Muscle of leg (tissue), 16 donors: ENCODE results near the gene ZNF383. TPM values are rescaled to one million over a fixed set of nuclear protein-coding genes. Genes with fewer than 3 reads are reported as not detected.
"Not testable (repeated sequence)": the region's sequence is repeated elsewhere in the genome, so short reads cannot be mapped to it uniquely, and the experiment has no call there.

ENCODE experiments used
- DNase-seq: peaks from one replicate; pipeline ENCODE4 v3.0.0; 2013
- H3K27ac ChIP-seq: one replicate; pipeline ENCODE4 v1.5.1; 2013; ENCODE audit warnings: mild to moderate bottlenecking, low read length, control low read depth
- H3K27me3 ChIP-seq: one replicate; pipeline ENCODE4 v1.6.1; 2013; ENCODE audit warnings: low read length; ENCODE audit not compliant: control insufficient read depth, insufficient read depth
- H3K36me3 ChIP-seq: one replicate; pipeline ENCODE4 v1.6.1; 2013; ENCODE audit warnings: low read length; ENCODE audit not compliant: control insufficient read depth, insufficient read depth
- H3K4me1 ChIP-seq: one replicate; pipeline ENCODE4 v1.6.1; 2013; ENCODE audit warnings: low read length; ENCODE audit not compliant: control insufficient read depth, insufficient read depth
- H3K4me3 ChIP-seq: one replicate; pipeline ENCODE4 v1.5.1; 2013; ENCODE audit warnings: low read length, control low read depth
- H3K9me3 ChIP-seq: replicated peaks from 2 replicates; pipeline ENCODE4 v1.6.1; 2013; ENCODE audit warnings: low read depth, low read length; ENCODE audit not compliant: control insufficient read depth
- WGBS: methylation state at CpG from one replicate; pipeline ENCODE4 v1.1.5; 2013; ENCODE audit warnings: missing lambda C conversion rate; ENCODE audit not compliant: insufficient coverage; 5-methylcytosine and 5-hydroxymethylcytosine counted together
- long read RNA-seq, 11 donors: transcript quantifications; one replicate each; lab custom pipeline, GENCODE V29; 2026
- polyA plus RNA-seq, 8 donors: library from polyadenylated mRNA; unstranded; fragments of 120-200 nt; gene quantifications; one replicate each; pipeline versions ENCODE4 v1.2.1 to v1.2.3, GENCODE V29; 2013; ENCODE audit warnings: inconsistent platforms in 1 of 8, low replicate concordance in 1 of 8; ENCODE audit not compliant: insufficient read length in 8 of 8, insufficient read depth in 1 of 8
- total RNA-seq: library from RNA; stranded (reverse); fragments of 120-200 nt; gene quantifications from one replicate; pipeline ENCODE4 v1.2.4, GENCODE V29; 2013

ZNF383 gene
- 12.5 TPM for total RNA-seq
- 10 to 100 TPM in 2 of 8 donors, 1 to 10 TPM in 6; 6.8 to 10.9 (median 8.8) TPM for polyA plus RNA-seq
- long read RNA-seq, donor 1 = 0 reads
- long read RNA-seq, donor 2 = 0 reads
- long read RNA-seq, donor 3, partial matches to known transcripts = 0 of 1 reads
- long read RNA-seq, donor 3, other reads (novel, unspliced or antisense) = 0 of 1 reads
- long read RNA-seq, donor 4 = 0 reads
- long read RNA-seq, donor 5 = 0 reads
- long read RNA-seq, donor 6 = 0 reads
- long read RNA-seq, donor 7 = 0 reads
- long read RNA-seq, donor 8 = 0 reads
- long read RNA-seq, donor 9 = 0 reads
- long read RNA-seq, donor 10, partial matches to known transcripts = 0 of 1 reads
- long read RNA-seq, donor 10, other reads (novel, unspliced or antisense) = 0 of 1 reads
- long read RNA-seq, donor 11 = 0 reads

DNA sequence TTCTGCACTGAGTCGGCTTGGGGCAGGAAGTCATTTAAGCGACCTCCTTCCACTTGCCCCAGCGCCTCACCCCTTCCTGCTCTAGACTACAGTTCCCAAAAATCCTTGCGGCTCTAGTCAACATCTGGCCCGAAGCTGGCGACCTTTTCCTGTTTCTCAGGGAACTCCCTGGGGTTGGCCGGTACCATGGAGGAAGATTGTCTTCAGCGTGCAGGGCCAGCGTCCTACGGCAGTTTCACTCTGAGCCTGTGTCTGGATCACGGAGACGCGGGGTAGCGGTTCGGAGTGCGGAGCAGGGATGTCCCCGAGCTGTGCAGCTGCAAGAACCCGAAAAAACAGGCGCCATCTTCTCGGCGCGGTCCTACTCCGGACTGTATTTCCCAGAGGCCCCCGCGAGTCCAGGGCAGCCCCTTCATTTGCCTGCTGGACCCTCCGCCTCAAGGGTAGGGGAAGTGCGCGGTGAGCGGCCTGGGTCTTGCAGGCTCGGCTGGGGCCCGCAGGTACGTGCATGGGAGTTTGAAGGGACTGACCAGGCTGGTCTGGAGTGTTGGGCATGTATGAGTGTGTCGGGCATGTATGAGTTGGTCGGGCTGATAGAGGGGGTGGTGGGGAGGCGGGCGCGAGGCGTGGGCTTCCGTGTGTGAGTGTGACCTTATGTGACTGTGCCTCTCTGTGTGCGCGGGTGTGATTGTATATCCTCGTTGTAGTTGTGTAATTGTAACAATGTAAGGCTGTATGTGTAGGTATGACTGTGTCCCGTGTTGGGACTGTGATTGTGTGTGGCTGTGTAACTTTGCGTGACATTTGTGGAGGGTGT is at the start of gene ZNF383:
ZNF383 (plus strand) TSS at position 440 of the 817 bp plus-strand sequence. CDS start 12,240 bp downstream, outside the sequence.
- Histone ChIP-seq H3K4me1 (peaks cover 6% of the 10 kb centered on the region), H3K36me3 (peaks cover 10% of the 10 kb centered on the region), H3K27ac (peak within 1 kb of the TSS; percentile 95), H3K27me3 (no peaks in the 10 kb centered on the region), H3K9me3 (no peaks in the 10 kb centered on the region), H3K4me3 (peak within 1 kb of the TSS; percentile 78)
- under 1% methylated on average over 42 of the region's 44 CpGs for WGBS
- peak; percentile 98 for DNase-seq

DNA sequence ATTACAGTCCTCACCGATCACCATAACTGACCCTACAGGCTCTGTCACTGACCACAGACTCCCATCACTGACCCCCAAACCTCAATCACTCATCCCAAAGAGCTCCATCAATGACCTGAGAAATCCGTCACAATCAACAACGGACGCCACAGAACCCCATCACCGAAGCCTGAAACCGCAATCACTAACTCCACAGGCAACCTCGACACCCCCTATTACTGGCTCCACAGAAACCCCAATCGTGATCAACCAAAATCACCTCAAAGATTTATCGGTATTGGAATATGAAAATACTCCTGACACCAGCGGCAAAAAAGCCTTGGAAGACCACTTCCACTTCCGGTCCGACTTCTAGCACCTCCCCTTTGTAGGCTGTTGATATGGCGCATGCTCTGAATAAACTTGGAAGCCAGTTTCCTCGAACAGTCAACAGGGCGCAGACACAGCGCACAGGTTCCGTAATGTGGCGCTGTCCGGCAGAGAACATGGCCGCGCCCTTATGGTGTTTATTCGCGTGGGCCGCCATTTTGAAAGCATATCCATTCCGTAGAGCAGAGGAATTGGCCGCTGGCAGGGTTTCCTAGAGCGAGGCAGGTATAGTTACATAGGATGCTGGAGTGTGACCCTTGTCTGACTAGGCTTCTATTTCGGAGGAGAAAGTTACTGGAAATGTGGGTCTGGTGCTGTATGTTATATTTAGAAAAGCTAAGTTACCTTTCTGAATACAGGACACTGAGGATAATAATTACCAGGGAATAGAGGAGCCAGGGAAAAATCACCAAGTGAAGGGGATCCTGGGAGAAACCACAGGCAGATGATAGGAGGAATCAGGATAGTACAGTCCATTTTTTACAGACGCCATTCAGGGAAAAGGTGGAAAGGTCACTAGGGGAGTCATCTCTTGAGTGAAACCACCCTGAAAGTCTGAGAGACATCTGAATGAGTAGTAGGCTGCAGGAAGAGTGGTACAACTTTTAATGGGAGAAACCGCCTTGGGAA is 45.3 kb upstream of the ZNF383 start, which contains the start of gene ZNF585A:
ZNF585A (minus strand) TSS at position 328 of the 999 bp plus-strand sequence. CDS start 2,785 bp downstream, outside the sequence.
- H3K9me3 ChIP-seq = peaks cover 16% of the 10 kb centered on the region
- H3K27me3 ChIP-seq = no peaks in the 10 kb centered on the region
- H3K4me1 ChIP-seq = no peaks in the 10 kb centered on the region
- DNase-seq = peak; percentile 99
- H3K27ac ChIP-seq = peak within 1 kb of the TSS; percentile 80
- H3K4me3 ChIP-seq = peak within 1 kb of the TSS; percentile 58
- peaks cover 15% of the 10 kb centered on the region for H3K36me3 ChIP-seq
- WGBS = 3% methylated on average over 21 of the region's 30 CpGs

DNA sequence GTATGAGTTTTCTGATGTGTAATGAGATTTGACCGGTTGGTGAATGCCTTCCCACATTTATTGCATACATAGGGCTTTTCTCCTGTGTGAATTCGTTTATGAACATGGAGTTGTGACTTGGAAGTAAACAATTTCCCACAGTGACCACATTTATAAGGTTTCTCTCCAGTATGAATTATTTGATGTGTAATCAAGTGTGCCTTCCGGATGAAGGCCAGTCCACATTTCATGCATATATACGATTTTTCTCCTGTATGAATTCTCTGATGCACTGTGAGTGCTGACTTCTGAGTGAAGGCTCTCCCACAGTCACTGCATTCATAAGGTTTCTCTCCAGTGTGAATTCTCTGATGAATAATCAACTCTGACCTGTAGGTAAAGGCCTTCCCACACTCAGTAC is 31.9 kb upstream of the ZNF383 start:
- not testable (repeated sequence) for H3K27ac ChIP-seq, H3K4me3 ChIP-seq, DNase-seq, H3K27me3 ChIP-seq, H3K4me1 ChIP-seq
- no CpG with 5 or more reads among the region's 4 CpGs for WGBS
- peaks cover 39% of the 10 kb centered on the region for H3K36me3 ChIP-seq
- peaks cover 44% of the 10 kb centered on the region for H3K9me3 ChIP-seq

DNA sequence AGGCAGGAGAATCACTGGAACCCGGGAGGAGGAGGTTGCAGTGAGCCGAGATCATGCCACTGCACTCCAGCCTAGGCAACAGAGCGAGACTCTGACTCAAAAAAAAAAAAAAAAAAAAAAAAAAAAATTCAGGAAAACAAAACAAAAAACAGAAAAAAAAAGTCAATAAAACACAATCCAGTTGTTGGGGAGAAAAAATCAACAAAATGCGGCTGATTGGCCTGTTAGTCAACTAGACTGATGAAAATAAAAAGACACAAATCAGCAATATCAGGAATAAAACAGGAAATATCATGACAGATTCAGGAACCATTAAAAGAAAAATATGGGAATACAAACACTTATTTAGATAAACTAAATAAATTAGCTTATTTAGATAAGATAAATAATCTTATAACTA is 22.8 kb upstream of the ZNF383 start:
- not testable (repeated sequence) for H3K4me3 ChIP-seq, DNase-seq, H3K9me3 ChIP-seq, H3K27ac ChIP-seq, H3K4me1 ChIP-seq, H3K27me3 ChIP-seq
- peaks cover 32% of the 10 kb centered on the region for H3K36me3 ChIP-seq
- WGBS = no CpG with 5 or more reads among the region's 4 CpGs

DNA sequence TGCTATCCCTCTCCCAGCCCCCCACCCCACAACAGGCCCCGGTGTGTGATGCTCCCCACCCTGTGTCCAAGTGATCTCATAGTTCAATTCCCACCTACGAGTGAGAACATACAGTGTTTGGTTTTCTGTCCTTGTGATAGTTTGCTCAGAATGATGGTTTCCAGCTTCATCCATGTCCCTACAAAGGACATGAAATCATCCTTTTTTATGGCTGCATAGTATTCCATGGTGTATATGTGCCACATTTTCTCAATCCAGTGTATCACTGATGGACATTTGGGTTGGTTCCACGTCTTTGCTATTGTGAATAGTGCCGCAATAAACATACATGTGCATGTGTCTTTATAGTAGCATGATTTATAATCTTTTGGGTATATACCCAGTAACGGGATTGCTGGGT is 20.9 kb upstream of the ZNF383 start:
- not testable (repeated sequence) for H3K9me3 ChIP-seq, H3K4me1 ChIP-seq, H3K27ac ChIP-seq, DNase-seq, H3K4me3 ChIP-seq, H3K27me3 ChIP-seq
- WGBS = no CpG with 5 or more reads among the region's 5 CpGs
- peaks cover 24% of the 10 kb centered on the region for H3K36me3 ChIP-seq

DNA sequence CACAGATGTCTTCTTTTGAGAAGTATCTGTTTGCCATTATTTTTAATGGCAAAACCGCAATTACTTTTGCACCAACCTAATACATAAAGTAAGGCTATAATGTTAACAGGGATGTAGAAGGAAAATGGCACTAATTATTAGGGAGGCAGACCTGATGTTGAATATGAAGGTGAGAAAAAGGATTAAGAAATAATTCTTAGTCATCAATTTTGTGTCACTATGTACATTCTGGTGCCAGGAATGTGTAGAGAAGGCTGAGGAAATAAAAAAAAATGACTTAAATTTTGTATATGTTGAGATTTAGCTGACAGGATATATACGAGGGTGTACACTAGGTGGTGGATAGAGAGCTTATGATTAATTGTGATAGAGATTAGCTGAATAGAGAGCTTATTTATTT is 20.2 kb upstream of the ZNF383 start:
- Histone ChIP-seq H3K9me3 (peaks cover 2% of the 10 kb centered on the region), H3K4me1 (no peaks in the 10 kb centered on the region), H3K27ac (no peak overlapping the region), H3K4me3 (no peak overlapping the region), H3K36me3 (peaks cover 17% of the 10 kb centered on the region), H3K27me3 (no peaks in the 10 kb centered on the region)
- WGBS = no CpG with 5 or more reads among the region's 2 CpGs
- no peak for DNase-seq

DNA sequence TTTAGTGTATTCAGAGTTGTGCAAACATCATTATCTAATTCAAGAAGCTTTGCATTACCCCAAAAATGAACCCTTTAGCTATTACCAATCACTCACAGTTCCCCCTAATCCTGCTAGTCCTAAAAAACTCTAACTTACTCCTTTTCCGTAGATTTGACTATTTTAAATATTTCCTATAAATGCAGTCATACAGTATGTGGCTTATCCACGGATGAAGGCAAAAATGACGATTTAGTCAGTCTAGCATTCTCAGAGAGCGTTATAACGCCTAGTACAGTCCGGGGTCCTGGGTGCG is 587 bp upstream of the ZNF383 start:
- peaks cover 9% of the 10 kb centered on the region for H3K36me3 ChIP-seq
- no peaks in the 10 kb centered on the region for H3K27me3 ChIP-seq
- H3K4me3 ChIP-seq = peak overlapping the region; percentile 78
- no peak for DNase-seq
- peak overlapping the region; percentile 95 for H3K27ac ChIP-seq
- no peaks in the 10 kb centered on the region for H3K9me3 ChIP-seq
- 0% methylated on average over 6 of the region's 7 CpGs for WGBS
- peaks cover 6% of the 10 kb centered on the region for H3K4me1 ChIP-seq

DNA sequence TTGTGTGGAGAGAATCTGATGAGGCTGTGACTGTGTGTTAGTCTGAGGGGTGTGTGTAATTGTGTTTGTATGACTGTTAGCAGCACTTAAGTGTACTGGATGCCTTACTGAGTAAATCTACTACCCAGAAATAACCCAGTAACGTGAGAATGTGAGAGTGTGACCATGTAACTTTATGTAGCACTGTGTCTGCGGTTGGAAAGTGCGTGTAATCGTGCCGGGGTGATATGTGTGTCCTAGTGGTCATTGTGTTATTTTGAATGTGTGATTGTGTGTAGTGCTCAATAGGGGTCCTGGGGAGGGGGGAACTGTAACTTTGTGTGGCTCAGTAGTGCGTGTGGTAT is 550 bp downstream of the ZNF383 start:
- 46% methylated on average over 5 of the region's 6 CpGs for WGBS
- peaks cover 6% of the 10 kb centered on the region for H3K4me1 ChIP-seq
- peak overlapping the region; percentile 95 for H3K27ac ChIP-seq
- peak overlapping the region; percentile 78 for H3K4me3 ChIP-seq
- H3K9me3 ChIP-seq = no peaks in the 10 kb centered on the region
- H3K27me3 ChIP-seq = no peaks in the 10 kb centered on the region
- DNase-seq = peak; percentile 62
- peaks cover 10% of the 10 kb centered on the region for H3K36me3 ChIP-seq

DNA sequence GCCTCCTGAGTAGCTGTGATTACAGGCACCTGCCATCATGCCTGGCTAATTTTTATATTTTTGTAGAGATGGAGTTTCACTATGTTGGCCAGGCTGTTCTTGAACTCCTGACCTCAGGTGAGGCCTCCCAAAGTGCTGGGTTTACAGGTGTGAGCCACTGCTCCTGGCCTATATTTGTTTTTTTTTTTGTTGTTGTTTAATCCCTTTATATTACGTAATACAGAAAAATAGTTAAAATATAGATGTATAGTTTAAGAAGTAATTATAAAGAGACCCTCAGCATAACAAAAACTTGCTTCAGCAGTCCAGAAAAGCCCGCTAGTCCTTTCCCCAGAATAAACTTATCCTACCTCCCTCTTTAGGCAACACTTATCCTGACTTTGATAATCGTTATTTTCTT is 2.4 kb downstream of the ZNF383 start:
- Histone ChIP-seq H3K27me3 (no peaks in the 10 kb centered on the region), H3K9me3 (no peaks in the 10 kb centered on the region), H3K36me3 (peaks cover 18% of the 10 kb centered on the region), H3K27ac (no peak overlapping the region), H3K4me3 (no peak overlapping the region), H3K4me1 (peaks cover 6% of the 10 kb centered on the region)
- DNase-seq = no peak
- WGBS = no CpG with 5 or more reads among the region's 3 CpGs
